ENCODE data around the gene TSHZ2.
"Not testable (repeated sequence)": the region's sequence is repeated elsewhere in the genome, so short reads cannot be mapped to it uniquely, and the experiment has no call there.

TSHZ2 gene

DNA sequence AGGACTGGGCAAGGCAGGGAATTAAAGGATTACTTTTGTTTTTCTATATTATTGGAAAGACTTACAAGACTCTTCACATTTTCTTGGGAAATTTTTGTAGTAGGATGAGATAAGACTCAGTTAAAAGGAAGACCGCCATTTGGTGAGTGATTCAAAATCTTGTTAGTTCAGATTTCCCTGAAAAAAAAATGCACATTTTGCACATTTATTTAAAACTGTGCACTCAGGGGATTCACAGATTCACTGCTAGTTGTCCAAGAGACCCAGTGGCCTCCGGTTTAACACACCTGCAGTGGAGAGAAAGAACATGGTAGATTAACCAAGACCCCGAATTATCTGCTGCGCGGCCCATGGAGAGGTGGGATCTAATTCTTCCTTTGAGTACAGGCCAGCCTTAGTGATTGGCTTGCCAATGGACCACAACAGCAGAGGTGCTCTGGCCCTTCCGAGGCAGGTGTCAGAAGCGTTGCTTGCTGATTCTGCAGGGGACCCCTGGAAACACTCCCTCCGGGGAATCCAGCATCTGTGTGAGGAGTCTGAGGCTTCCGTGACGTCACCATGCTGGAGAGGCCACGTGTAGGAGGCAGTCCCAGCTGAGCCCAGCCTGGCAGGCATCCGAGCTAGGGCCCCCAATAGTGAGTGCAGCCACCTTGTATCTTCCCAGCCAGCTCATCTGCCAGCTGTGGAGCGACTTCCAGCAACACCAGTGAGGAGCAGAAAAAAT lies 552.6 kb downstream of the TSHZ2 start:
- DNase-seq (ENCODE audit: low spot score in 2 of 2) (no peak), ATAC-seq (no peak)
- H3K36me3 Mint-ChIP-seq = no peaks in the 10 kb centered on the region
- no peak overlapping the region for H3K4me3 Mint-ChIP-seq
- H3K27ac Mint-ChIP-seq = no peak overlapping the region
- no peaks in the 10 kb centered on the region for H3K4me1 Mint-ChIP-seq
- no peaks in the 10 kb centered on the region for H3K9me3 Mint-ChIP-seq

DNA sequence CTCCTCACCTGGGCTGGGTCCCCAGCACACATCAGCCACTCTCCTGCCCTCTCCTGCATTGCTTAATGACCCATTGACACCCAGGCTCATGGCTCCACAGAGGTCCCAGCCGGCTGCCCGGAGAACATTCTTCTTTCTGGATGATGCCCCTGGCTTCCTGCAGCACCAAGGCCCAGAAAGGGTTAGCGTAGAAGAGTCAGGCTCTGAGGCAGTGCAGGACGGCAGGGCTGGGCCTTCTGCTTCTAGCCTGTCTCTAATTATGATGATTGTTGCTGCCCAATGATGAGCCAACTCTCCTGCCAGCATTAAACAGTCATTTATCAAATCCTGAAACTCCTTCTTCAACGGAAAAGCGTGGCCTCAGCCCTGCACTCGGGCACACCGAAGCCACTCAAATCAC lies 555.0 kb downstream of the TSHZ2 start:
- Mint-ChIP-seq H3K9me3 (no peaks in the 10 kb centered on the region), H3K27ac (no peak overlapping the region), H3K4me1 (no peaks in the 10 kb centered on the region), H3K4me3 (no peak overlapping the region), H3K36me3 (no peaks in the 10 kb centered on the region)
- ATAC-seq = no peak
- no peak for DNase-seq (ENCODE audit: low spot score in 2 of 2)

DNA sequence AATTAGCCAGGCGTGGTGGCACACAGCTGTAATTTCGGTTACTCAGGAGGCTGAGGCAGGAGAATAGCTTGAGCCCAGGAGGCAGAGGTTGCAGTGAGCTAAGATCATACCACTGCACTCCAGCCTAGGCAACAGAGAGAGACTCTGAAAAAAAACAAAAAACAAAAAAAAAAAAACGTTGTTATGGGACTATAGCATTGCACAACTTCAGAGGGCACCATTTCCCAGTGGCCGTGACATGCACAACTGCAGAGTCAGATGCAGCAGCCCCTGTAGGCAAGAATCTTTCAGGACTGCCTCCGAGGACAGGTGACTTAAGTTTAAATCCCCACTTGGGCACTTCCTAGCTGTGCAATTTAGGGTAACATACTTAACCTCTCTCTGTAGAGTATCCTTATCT lies 557.5 kb downstream of the TSHZ2 start:
- H3K4me1 Mint-ChIP-seq = no peaks in the 10 kb centered on the region

DNA sequence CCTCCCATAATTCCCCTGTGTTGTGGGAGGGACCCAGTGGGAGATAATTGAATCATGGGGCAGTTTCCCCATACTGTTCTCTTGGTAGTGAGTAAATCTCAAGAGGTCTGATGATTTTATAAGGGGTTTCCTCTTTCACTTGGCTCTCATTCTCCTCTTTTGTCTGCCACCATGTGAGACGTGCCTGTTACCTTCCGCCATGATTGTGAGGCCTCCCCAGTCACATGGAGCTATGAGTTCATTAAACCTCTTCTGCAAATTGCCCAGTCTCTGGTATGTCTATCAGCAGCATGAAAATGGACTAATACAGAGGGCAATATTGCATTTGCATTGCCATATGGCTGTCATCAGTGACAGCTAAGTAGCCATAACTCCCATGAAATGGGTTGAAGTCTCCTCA lies 558.3 kb downstream of the TSHZ2 start:
- H3K9me3 Mint-ChIP-seq = no peaks in the 10 kb centered on the region
- DNase-seq (ENCODE audit: low spot score in 2 of 2) (no peak), ATAC-seq (no peak)
- no peak overlapping the region for H3K27ac Mint-ChIP-seq
- no peaks in the 10 kb centered on the region for H3K4me1 Mint-ChIP-seq
- no peak overlapping the region for H3K4me3 Mint-ChIP-seq
- no peaks in the 10 kb centered on the region for H3K36me3 Mint-ChIP-seq

More for the DNA sequence above, 557.5 kb downstream of the TSHZ2 start:
- Mint-ChIP-seq H3K9me3 (no peaks in the 10 kb centered on the region), H3K4me3 (no peak overlapping the region), H3K27ac (no peak overlapping the region), H3K36me3 (no peaks in the 10 kb centered on the region)
- ATAC-seq = no peak
- no peak for DNase-seq (ENCODE audit: low spot score in 2 of 2)

DNA sequence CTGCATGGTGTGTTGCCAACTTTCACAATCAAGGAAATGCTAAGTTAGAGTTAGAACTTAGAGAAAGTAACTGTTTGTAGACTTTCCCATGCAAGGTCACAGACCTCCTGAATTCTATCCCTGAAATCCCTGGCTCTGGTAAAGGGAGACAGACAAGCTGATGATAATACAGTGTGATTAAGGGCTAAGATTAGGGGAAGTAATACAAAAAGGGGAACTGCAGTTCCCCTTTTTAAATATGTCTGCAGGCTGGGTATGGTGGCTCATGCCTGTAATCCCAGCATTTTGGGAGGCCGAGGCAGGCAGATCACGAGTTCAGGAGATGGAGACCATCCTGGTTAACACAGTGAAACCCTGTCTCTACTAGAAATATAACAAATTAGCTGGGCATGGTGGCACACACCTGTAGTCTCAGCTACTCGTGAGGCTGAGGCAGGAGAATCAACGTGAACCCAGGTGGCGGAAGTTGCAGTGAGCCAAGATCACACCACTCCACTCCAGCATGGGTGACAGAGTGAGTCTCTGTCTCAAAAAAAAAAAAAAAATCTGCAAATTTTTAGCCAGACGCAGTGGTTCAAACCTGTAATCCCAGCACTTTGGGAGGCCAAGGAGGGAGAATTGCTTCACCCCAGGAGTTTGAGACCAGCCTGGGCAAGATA lies 560.6 kb downstream of the TSHZ2 start:
- not testable (repeated sequence) for H3K27ac Mint-ChIP-seq; DNase-seq (ENCODE audit: low spot score in 2 of 2); H3K4me1 Mint-ChIP-seq; H3K4me3 Mint-ChIP-seq; H3K36me3 Mint-ChIP-seq; H3K9me3 Mint-ChIP-seq; ATAC-seq

DNA sequence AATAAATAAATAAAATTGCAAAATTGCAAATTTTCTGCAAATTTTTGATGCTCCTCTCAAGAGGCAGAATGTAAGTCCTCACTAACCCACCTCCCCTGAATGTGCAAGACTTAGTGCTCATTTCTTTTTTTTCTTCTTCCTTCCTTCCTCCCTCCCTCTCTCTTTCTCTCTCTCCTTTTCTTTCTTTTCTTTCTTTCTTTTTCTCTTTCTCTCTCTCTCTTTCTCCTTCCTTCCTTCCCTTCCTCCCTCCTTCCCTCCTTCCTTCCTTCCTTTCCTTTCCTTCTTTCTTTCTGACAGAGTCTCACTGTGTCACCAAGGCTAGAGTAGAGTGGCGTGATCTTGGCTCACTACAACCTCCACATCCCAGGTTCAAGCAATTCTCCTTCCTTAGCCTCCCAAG lies 561.3 kb downstream of the TSHZ2 start:
- DNase-seq (ENCODE audit: low spot score in 2 of 2) (no peak), ATAC-seq (no peak)
- no peaks in the 10 kb centered on the region for H3K4me1 Mint-ChIP-seq
- H3K36me3 Mint-ChIP-seq = no peaks in the 10 kb centered on the region
- no peak overlapping the region for H3K4me3 Mint-ChIP-seq
- no peaks in the 10 kb centered on the region for H3K9me3 Mint-ChIP-seq
- H3K27ac Mint-ChIP-seq = no peak overlapping the region

DNA sequence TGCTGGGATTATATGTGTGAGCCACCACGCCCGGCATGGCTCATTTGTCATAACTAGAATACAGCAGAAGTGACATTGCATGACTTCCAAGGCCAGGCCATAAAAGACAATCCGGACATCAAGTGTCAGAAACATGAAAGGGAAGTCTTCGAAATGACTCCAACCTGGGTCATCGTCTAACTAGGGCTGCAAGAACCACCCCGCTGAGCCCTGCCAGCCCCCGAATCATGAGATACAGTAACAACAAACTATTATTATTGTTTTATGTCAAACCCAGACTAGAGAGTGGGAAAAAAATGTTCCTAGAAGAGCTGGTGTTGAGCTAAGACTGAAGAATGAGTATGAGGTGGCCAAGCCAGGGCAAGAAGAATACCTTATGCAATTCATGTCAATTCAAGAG lies 561.9 kb downstream of the TSHZ2 start:
- Mint-ChIP-seq H3K4me3 (no peak overlapping the region), H3K4me1 (no peaks in the 10 kb centered on the region), H3K9me3 (no peaks in the 10 kb centered on the region), H3K36me3 (no peaks in the 10 kb centered on the region), H3K27ac (no peak overlapping the region)
- DNase-seq (ENCODE audit: low spot score in 2 of 2) (no peak), ATAC-seq (no peak)

DNA sequence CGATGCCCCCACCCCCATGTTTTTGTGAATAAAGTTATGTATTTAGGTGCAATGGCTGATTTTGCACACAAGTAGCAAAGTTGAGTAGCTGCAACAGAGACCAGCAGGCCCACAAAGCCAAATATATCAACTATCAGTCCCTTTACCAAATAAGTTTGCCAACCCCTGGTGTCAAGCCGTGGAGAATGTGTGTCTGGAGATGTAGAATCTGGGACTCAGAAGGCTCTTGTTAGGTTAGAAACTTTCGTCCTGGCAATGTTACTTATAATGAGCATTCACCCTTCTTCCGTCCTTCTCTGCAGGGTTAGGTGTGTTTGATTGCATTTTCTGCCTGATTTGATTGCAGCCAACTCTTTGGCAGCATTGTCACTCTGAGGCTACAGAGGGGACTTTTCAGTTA lies 563.7 kb downstream of the TSHZ2 start:
- no peaks in the 10 kb centered on the region for H3K36me3 Mint-ChIP-seq
- no peak overlapping the region for H3K4me3 Mint-ChIP-seq
- DNase-seq (ENCODE audit: low spot score in 2 of 2) (no peak), ATAC-seq (no peak)
- no peaks in the 10 kb centered on the region for H3K4me1 Mint-ChIP-seq
- no peaks in the 10 kb centered on the region for H3K9me3 Mint-ChIP-seq
- no peak overlapping the region for H3K27ac Mint-ChIP-seq

DNA sequence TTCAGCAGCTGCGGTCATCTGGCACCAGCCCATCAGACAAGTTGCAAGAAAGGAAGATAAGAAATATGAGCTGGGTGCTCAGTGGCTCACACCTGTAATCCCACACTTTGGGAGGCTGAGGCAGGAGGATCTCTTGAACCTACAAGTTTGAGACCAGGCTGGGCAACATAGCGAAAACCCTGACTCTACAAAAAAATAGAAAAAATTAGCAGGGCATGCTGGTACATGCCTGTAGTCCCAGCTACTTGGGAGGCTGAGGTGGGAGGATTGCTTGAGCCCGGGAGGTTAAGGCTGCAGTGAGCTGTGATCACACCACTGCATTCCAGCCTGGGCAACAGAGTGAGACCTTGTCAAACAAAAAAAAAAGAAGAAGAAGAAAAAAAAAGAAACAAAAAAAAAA lies 564.2 kb downstream of the TSHZ2 start:
- not testable (repeated sequence) for DNase-seq (ENCODE audit: low spot score in 2 of 2); H3K9me3 Mint-ChIP-seq

DNA sequence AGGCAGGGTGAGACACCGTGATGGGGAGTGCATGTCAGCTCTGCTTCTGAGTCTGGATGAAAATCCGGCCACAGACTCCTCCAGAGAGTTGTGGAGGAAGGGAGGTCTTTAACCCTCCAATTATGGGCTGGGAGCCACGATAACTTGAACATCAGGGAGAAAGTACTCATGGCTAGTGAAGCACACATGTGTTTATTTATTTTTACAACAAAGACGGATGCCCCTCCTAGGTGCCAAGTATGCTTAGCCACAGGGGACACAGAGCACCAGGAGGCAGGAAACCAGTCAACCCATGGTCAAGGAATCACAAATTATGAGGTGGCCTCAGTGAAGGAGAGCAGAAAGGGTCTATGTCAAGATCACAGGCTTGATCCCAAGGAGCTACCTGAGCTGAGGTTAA lies 567.4 kb downstream of the TSHZ2 start:
- Mint-ChIP-seq H3K36me3 (peaks cover 7% of the 10 kb centered on the region), H3K9me3 (no peaks in the 10 kb centered on the region), H3K4me1 (no peaks in the 10 kb centered on the region), H3K27ac (no peak overlapping the region), H3K4me3 (no peak overlapping the region)
- ATAC-seq (no peak), DNase-seq (ENCODE audit: low spot score in 2 of 2) (no peak)

More for the DNA sequence above, 564.2 kb downstream of the TSHZ2 start:
- ATAC-seq, H3K4me1 Mint-ChIP-seq, H3K4me3 Mint-ChIP-seq, H3K27ac Mint-ChIP-seq, H3K36me3 Mint-ChIP-seq: not testable (repeated sequence)
